Amygdala (tissue), 56 donors: Measurements from ENCODE around the gene CHURC1.

Experiments used
- DNase-seq, 56 donors: peaks; one replicate each; lab custom pipeline; 2025; lab: John Stamatoyannopoulos, UW

CHURC1 gene

DNA sequence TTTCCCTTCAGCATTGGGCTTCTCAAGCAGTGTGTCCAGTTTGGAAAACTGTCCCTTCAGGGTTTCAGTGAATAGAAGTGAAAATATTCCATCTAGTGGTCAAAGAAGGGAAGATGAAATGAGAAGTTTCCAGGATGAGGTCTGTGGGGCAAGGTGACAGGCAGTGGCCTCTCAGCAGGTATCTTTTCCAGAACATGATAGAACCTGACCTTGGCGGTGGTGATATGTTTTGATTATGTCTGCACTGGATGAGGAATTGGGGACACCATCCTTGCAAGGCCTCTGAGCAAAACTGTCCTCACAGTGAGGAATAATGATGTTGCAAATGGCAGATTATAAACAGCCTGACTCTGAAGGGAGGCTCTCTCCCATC lies 23.6 kb downstream of the CHURC1 start:
- DNase-seq = no peak

GRCh38 chr14:64938972-64939816 lies 24.9 kb downstream of the CHURC1 start:
- DNase-seq = no peak

DNA sequence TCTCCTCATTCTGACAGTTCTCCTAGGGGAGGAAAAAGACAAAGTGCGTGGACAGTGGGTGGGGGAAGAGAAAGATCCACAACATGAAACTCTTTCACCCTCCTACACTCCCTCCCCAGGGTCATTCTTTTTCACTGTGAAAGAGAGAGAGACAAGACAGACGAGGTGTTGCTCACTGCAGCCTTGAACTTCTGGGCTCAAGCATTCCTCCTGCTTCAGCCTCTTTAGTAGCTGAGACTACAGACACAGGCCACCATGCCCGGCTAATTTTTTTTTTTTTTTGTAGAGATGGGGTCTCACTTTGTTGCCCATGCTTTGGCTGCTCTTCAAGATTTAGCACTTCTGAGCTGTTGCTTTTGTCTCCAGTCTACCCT lies 25.5 kb downstream of the CHURC1 start:
- no peak for DNase-seq

GRCh38 chr14:64940336-64940910 lies 26.2 kb downstream of the CHURC1 start:
- no peak for DNase-seq

- no peak for DNase-seq
These were observed 28.4 kb downstream of the CHURC1 start, which contains the start of gene GPX2 for GRCh38 chr14:64942531-64943111. Gene GPX2 (minus strand): TSS chr14:64942745. CDS start chr14:64942726, 19 bp downstream.

GRCh38 chr14:64943556-64943955 lies 29.3 kb downstream of the CHURC1 start:
- DNase-seq = no peak

DNA sequence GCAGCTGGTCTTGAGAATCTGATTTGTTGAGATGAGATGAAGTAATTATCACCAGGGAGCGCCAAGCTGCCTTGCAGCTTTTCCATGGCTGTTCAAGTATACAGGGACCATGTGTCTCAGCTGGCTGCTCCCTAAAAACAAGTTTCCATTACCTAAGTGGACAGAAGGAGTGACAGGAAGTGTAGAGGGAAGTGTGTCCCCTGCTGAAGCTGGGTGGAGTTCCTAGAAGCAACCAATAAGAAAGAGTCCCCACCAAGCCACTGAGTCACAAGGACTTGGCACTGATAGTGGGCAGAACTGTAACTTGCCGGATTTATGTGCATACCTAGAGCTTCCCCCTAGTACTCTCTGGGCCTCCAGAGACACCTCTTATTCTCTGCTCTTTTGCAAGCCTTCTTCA lies 29.8 kb downstream of the CHURC1 start:
- no peak for DNase-seq

DNA sequence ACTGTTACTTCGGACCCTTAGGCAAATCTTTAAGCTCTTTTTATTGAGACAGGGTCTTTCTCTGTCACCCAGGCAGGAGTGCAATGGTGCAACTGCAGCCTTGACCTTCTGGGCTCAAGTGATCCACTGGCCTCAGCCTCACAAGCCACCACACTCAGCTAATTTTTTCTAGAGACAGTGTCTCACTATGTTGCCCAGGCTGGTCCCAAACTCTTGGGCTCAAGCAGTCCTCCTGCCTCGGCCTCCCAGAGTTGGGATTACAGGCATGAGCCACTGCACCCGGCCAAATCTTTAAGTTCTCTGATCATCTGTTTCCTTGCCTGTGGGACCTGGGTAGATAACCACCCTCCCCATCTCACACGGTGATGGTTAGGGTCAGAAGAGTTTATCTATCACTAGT lies 30.6 kb downstream of the CHURC1 start:
- DNase-seq = no peak

DNA sequence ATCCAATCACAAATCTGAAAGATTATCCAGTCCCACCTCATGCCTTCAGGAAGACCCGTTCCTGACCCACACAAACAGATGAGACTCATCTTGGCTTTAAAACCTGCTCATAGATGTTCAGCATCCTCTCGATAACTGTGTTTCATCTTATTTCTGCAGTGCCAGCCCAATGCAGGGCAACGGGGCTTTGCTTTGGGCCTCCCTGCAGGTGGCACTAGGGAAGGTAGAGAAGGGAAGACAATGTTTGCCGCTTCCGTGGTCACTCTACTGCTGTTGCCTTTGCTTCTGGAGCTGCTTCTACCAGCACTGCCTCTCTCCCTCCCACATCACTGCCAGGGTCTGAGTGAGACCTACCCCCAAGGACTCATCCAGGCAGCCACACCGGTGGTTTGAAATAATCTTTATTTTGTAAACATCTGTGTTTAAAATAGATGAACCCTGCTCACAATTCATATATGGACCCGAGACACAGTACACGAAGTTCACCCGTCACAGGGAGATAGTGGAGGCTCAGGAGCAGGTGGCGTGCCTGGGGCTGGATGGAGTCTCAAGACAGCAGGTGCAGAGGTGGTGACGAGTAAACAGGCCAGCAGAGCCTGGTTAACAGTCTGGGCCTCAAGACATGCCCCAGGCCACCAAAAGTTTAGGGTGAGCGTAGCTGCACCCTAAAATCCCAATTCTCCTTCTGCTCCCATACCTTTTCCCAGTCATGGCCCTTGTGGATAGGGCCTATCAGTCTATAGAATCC lies 31.4 kb downstream of the CHURC1 start:
- DNase-seq = no peak

GRCh38 chr14:64946310-64947045 lies 32.2 kb downstream of the CHURC1 start:
- no peak for DNase-seq

DNA sequence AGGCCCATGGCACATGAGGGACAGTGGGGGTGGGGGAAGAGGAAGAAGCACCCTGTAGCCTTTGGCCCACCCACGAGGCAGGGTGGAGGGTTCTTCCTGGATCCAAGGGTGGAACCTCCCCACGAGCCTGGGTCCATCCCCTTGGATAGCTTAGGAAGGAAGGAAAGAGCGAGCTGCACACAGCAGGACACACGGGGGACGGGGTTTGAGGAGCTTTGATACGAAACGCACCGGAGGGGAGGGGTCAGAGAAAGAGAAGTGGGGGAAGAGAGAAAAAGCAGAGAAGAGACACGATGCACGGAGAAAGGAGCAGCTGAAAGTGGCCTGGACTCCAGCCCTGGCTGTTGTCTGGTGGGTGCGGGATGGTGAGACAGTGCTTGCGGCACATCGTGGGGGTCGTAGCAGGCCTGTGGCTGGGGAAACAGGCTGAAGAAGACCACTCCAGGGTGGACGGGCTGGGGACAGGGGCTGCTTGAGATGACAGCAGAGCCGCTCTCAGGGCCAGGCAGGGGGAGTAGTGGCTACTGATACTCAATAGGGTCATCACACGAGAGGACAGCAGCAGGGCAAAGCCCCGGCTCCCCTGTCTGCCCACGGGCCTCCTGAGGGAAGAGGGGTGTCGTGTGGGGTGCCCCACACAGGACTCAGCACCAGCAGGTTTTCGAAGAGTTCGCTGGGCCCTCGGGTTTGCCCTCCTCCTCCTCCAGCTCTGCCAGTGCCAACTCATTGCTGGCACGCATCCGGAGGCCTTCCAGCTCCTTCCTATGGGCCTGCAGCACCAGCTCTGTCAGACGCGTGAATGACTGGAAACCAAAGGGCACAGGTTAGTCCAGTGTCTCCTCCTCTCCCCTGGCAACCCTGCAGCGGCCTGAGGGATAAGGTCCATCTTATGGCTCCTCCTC lies 33.7 kb downstream of the CHURC1 start:
- DNase-seq = peak in 1 of 56 donors; percentile 21

DNA sequence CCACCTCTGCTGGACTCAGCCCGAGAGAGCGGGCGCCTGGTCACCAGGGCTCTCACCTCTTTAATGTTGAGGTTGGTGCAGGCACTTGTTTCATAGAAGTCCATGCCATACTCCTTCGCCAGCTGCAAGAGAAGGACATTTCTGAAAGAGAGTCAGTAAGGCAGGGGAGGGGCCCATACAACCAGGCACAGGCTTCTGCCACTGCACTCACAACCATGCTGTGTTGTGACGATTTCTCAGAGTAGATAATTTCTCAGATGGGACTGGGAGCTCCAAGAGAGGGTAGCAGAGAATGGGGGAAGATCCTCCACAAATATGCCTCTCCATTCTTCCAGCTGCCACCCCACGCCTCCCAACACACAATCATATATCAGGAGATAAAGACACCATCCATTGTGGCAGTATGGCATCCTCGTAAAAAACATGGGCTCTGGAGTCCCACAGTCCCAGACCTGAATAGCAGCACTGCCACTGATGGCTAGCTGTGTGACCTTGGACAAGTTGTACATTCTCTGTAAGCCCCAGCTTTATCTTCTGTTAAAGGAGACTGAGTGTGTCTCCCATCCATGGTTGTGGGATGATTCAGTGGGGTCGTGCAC lies 34.5 kb downstream of the CHURC1 start:
- DNase-seq = no peak

DNA sequence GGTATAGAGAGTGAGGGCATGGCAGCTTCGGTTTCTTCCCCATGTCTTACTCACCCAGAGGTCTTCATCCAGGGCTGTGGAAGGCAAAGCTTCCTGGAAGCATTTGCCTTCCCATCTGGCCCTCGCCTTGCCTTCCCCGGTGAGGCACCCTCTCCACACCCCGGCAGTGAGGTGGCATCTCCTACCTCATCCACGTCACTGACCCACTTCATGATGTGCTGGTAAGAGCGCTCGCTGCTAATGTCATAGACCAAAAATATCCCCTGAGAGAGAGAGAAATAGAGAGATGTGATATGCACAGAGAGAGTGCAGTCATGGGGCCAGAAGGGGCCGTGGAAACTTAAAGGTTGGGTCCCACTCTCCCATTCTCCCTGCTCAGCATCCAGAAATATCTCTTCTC lies 36.6 kb downstream of the CHURC1 start:
- DNase-seq = no peak

DNA sequence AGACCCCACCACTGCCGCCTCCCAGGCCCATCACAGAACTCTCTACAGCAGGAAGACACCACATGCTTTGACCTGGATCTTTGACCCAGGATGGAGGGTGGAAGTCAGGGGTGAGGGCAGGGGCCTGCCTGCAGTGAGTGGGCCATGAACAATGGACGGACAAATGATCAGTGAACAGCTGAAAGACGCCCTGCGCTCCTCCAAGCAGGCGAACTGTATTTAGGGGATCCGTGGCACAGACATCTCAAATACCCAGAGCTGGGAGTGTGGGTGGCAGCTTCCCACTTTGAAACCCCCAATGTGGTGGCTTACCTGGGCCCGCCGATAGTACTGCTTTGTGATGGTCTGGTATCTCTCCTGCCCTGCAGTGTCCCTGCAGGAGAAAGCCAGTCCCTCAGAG lies 37.0 kb downstream of the CHURC1 start:
- no peak for DNase-seq

DNA sequence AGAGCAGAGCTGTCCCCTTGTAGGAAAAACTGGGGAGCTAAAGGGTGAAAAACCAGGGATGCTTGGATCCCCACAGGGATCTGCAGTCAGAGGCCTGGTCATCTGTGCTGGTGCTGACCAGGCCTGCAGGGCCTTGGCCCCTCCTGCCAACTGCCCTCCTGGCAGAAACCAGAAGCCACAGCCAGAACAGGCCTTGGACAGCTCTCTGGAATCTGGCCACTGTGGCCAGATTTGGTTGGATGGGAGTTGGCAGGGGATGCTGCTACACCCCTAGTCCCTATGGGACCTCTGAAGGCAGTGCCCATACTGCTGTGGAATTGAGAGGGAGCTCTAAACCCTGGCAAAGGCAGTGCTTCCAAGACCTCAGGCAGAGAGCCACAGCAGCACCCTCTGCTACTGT lies 37.5 kb downstream of the CHURC1 start:
- no peak for DNase-seq

DNA sequence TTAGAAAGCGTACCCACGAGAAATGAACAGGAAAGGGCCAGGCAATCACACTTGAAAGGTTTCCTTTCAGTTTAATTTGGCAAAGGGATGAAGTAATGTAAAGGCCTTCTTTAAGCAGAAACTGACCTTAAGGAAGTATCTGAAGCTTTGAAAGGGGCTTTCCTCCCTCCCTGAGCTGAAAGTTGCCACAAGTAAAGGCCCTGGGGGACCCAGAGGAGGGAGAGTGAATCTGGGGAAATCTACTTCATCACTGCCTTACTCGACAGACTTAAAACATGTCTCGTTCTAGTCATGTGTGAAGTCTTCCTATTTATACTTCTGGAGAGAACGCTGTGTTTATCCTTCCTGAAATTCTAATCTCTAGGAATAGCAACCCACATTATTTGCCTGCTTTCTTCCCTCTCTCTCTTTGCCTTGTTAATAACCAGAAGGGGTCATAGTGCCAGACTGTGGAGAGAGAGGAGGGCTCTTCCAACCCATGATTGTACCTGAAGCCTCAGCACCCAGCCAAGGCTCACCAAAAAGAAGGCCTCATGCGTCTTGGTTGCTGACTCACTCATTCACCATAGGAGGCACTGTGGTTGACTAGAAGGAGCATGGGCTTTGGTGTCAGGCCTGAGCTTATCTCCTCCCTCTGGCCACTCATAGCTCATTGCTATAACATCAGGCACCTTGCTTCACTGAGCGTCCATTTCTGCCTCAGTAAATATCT lies 38.5 kb downstream of the CHURC1 start:
- DNase-seq = no peak

DNA sequence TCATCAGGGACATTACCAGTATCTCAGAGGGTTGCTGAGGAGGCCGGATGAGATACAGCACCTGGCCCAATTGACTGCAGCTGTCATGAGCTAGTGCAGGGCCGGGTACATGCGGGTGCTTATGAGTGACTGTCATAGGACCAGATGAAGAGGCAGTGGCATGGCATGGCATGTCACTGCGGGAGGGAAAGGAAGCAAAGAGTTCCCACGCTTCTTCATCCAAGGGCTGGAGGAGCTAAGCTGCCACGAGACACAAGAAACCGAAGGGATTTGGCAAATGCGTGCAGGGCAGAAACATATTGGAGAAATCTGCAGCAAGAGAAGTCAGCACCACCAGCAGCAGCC lies 39.0 kb downstream of the CHURC1 start:
- DNase-seq = no peak

- peak in 1 of 56 donors; percentile 25 for DNase-seq
These were observed 39.4 kb downstream of the CHURC1 start for GRCh38 chr14:64953661-64954060.
